Fibroblast of skin of scalp (primary cell): ENCODE measurements around the gene RIPOR3.
A peak's percentile ranks its signal among the peaks of the same experiment; 100 is the strongest.
"Not testable (repeated sequence)": the region's sequence is repeated elsewhere in the genome, so short reads cannot be mapped to it uniquely, and the experiment has no call there.

Experiments used
- DNase-seq: peaks from one replicate; pipeline ENCODE4 v3.0.0-alpha.2; 2013

Gene RIPOR3

GRCh38 chr20:50724112-50724725, 32.9 kb upstream of the RIPOR3 start:
- DNase-seq = no peak

GRCh38 chr20:50723672-50724071, 32.3 kb upstream of the RIPOR3 start:
- DNase-seq = no peak

- no peak for DNase-seq
These were observed 31.2 kb upstream of the RIPOR3 start for GRCh38 chr20:50722424-50723155.

GRCh38 chr20:50721881-50722281, 30.5 kb upstream of the RIPOR3 start:
- DNase-seq = no peak

GRCh38 chr20:50720582-50720981, 29.2 kb upstream of the RIPOR3 start:
- DNase-seq = no peak

- no peak for DNase-seq
These were observed 28.7 kb upstream of the RIPOR3 start for GRCh38 chr20:50720026-50720425.

GRCh38 chr20:50719328-50719727, 28.0 kb upstream of the RIPOR3 start:
- no peak for DNase-seq

- DNase-seq = no peak
These were observed 26.8 kb upstream of the RIPOR3 start for GRCh38 chr20:50717974-50718761.

GRCh38 chr20:50717312-50717711, 26.0 kb upstream of the RIPOR3 start:
- DNase-seq = no peak

- DNase-seq = no peak
These were observed 25.2 kb upstream of the RIPOR3 start for GRCh38 chr20:50716518-50716917.

- DNase-seq = no peak
These were observed 24.4 kb upstream of the RIPOR3 start for GRCh38 chr20:50715694-50716093.

- not testable (repeated sequence) for DNase-seq
These were observed 23.1 kb upstream of the RIPOR3 start for GRCh38 chr20:50714426-50714825.

GRCh38 chr20:50713657-50714101, 22.3 kb upstream of the RIPOR3 start:
- DNase-seq = peak; percentile 39

GRCh38 chr20:50712771-50713656, 21.7 kb upstream of the RIPOR3 start:
- no peak for DNase-seq

- no peak for DNase-seq
These were observed 19.9 kb upstream of the RIPOR3 start for GRCh38 chr20:50711113-50711825.

- DNase-seq = no peak
These were observed 19.2 kb upstream of the RIPOR3 start for GRCh38 chr20:50710492-50711063.

- no peak for DNase-seq
These were observed 18.3 kb upstream of the RIPOR3 start for GRCh38 chr20:50709636-50709973.

GRCh38 chr20:50708845-50709635, 17.7 kb upstream of the RIPOR3 start:
- DNase-seq = peak; percentile 83

GRCh38 chr20:50704971-50705370, 13.6 kb upstream of the RIPOR3 start:
- no peak for DNase-seq

- DNase-seq = no peak
These were observed 13.2 kb upstream of the RIPOR3 start for GRCh38 chr20:50704514-50704913.
